Measurements from ENCODE around the gene CCSER1. TPM values are rescaled to one million over a fixed set of nuclear protein-coding genes. Genes with fewer than 3 reads are reported as not detected.
"Not testable (repeated sequence)": the region's sequence is repeated elsewhere in the genome, so short reads cannot be mapped to it uniquely, and the experiment has no call there.

Gene CCSER1
- total RNA-seq, 1 experiment from 2014 or later, result 0.98 TPM

DNA sequence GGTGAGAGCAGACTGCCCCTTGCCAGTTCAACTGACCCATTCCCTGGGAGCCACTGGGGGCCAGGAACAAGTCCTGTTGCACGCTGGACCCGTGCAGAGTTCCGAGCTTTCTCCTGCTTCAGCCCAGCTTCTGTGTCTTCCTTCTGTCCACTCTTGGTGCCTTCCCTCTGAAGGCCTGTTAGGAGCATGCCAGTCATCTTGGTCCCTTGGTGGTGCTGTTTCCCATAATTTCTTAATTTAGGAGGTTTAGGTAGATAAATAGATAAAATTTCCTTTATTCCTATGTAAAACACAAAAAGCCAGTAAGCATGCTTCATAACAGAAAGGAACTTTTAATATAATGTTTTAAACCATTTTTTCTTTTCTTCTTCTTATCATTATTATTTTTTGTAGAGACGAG, 672.7 kb downstream of the CCSER1 start:
- no peak for DNase-seq (ENCODE audit: low read depth)
- in situ Hi-C loops (cut with HindIII; ENCODE audit: low pct_unique_long_range_greater_than_20kb, low sequenced_read_pairs), result no loop called here

DNA sequence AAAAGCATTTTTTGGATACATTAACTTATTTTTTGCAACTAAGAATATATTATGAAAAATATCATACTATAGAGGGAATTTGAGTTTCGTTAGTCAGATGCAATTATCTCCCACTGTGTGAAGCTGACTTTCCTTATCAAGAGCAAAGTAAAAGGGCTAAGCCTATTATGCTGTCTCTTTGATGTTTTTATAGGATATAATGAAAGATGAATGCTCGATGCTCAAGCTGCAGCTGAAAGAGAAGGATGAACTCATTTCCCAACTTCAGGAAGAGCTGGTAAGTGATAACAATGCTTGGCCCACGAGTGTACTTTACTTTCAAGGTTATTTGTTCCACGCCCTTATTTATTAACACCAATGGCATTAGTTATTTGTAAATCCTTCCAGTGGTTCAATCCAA, 688.4 kb downstream of the CCSER1 start:
- no peak for DNase-seq (ENCODE audit: low read depth)
- in situ Hi-C loops (cut with HindIII; ENCODE audit: low pct_unique_long_range_greater_than_20kb, low sequenced_read_pairs), result no loop called here

GRCh38 chr4:90816754-90817153, 689.6 kb downstream of the CCSER1 start:
- in situ Hi-C loops (cut with HindIII; ENCODE audit: low pct_unique_long_range_greater_than_20kb, low sequenced_read_pairs), result no loop called here
- DNase-seq (ENCODE audit: low read depth), result no peak

GRCh38 chr4:90824266-90825150, 697.3 kb downstream of the CCSER1 start:
- no peak for DNase-seq (ENCODE audit: low read depth)
- in situ Hi-C loops (cut with HindIII; ENCODE audit: low pct_unique_long_range_greater_than_20kb, low sequenced_read_pairs), result no loop called here

- DNase-seq (ENCODE audit: low read depth), result no peak
- in situ Hi-C loops (cut with HindIII; ENCODE audit: low pct_unique_long_range_greater_than_20kb, low sequenced_read_pairs), result no loop called here
Measured at GRCh38 chr4:90825849-90826248, 698.7 kb downstream of the CCSER1 start.

DNA sequence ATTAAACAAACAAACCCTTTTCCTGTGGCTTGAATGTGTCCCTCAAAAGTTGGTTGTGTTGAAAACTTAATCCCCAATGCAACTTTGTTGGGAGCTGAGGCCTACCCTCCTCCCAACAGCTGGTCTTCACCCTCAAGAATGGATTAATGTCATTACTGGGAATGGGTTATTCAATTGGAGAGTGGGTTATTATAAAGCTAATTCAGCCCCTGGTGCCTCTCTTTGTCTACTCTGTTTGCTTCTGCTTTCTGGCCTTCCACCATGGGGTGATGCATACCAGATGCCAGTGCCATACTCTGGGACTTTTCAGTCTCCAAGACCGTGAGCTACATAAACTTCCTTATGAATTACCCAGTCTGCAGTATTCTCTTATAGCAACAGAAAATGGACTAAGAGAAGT, 706.5 kb downstream of the CCSER1 start:
- in situ Hi-C loops (cut with HindIII; ENCODE audit: low pct_unique_long_range_greater_than_20kb, low sequenced_read_pairs), result no loop called here
- DNase-seq (ENCODE audit: low read depth), result no peak

- in situ Hi-C loops (cut with HindIII; ENCODE audit: low pct_unique_long_range_greater_than_20kb, low sequenced_read_pairs), result no loop called here
- no peak for DNase-seq (ENCODE audit: low read depth)
Measured at GRCh38 chr4:90837241-90837640, 710.0 kb downstream of the CCSER1 start.

GRCh38 chr4:90838859-90839258, 711.7 kb downstream of the CCSER1 start:
- in situ Hi-C loops (cut with HindIII; ENCODE audit: low pct_unique_long_range_greater_than_20kb, low sequenced_read_pairs); DNase-seq (ENCODE audit: low read depth): not testable (repeated sequence)

DNA sequence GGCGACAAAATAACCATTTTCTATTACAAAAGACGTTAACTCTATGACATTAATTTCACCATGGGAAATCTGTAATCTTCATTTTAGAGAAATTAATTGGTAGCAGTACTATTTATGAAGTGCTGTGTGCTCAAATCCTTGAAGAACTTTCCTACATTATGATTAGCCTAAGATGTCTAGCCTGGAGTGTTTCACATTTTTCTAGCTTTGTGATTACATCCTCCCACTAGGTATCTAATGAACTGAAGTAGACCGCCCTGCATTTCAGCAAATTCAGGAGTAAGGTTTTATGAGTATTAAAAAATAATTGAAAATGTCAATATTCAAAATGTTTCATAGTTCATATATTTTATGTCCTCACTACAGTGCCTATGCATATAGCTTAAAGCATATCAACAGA, 713.1 kb downstream of the CCSER1 start:
- no peak for DNase-seq (ENCODE audit: low read depth)
- in situ Hi-C loops (cut with HindIII; ENCODE audit: low pct_unique_long_range_greater_than_20kb, low sequenced_read_pairs), result no loop called here

- DNase-seq (ENCODE audit: low read depth), result no peak
- in situ Hi-C loops (cut with HindIII; ENCODE audit: low pct_unique_long_range_greater_than_20kb, low sequenced_read_pairs), result no loop called here
Measured at GRCh38 chr4:90840828-90841227, 713.6 kb downstream of the CCSER1 start.

DNA sequence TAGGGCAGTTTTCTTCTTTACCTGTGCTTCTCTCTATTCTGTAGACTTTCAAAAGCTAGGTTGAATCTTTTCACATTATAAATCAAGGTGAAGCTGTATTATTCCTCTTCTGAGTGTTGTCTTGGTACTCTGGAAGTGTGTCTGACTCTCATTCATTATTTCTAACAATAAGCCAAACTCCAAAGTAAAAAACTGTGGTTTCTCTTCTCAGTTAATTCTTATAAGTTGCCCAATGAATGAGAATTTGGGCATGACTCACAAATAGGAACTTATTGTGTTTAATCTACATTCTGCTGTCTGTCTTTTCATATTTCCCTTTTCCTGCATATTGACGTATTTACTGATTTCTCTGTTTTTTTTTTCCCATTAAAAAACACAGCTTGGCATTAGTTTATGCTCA, 714.5 kb downstream of the CCSER1 start:
- in situ Hi-C loops (cut with HindIII; ENCODE audit: low pct_unique_long_range_greater_than_20kb, low sequenced_read_pairs), result no loop called here
- no peak for DNase-seq (ENCODE audit: low read depth)

- peak; percentile 46 for DNase-seq (ENCODE audit: low read depth)
- in situ Hi-C loops (cut with HindIII; ENCODE audit: low pct_unique_long_range_greater_than_20kb, low sequenced_read_pairs), result no loop called here
Measured at GRCh38 chr4:90842960-90843359, 715.8 kb downstream of the CCSER1 start.

DNA sequence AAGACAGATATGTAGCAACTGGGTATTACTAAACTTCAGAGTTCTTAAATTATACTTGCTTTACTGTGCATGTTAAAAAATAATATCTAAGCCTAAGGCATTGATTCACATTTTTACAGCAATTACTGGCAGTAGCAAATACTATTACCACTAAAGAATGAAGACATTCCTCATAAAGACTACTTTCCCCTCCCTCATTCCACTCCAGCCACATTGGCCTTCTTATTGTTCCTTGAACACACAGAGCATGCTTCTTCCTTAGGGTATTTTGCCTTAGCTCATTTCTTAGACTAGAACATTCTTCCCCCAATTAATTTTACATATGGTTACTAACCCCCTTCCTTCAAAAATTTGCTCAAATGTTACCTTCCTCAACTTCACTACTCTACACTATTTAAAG, 717.0 kb downstream of the CCSER1 start:
- DNase-seq (ENCODE audit: low read depth), result no peak
- in situ Hi-C loops (cut with HindIII; ENCODE audit: low pct_unique_long_range_greater_than_20kb, low sequenced_read_pairs), result no loop called here

GRCh38 chr4:90845777-90846176, 718.6 kb downstream of the CCSER1 start:
- peak; percentile 14 for DNase-seq (ENCODE audit: low read depth)
- in situ Hi-C loops (cut with HindIII; ENCODE audit: low pct_unique_long_range_greater_than_20kb, low sequenced_read_pairs), result no loop called here

GRCh38 chr4:90852237-90852636, 725.0 kb downstream of the CCSER1 start:
- in situ Hi-C loops (cut with HindIII; ENCODE audit: low pct_unique_long_range_greater_than_20kb, low sequenced_read_pairs), result no loop called here
- DNase-seq (ENCODE audit: low read depth), result no peak

GRCh38 chr4:90855111-90855510, 727.9 kb downstream of the CCSER1 start:
- no peak for DNase-seq (ENCODE audit: low read depth)
- in situ Hi-C loops (cut with HindIII; ENCODE audit: low pct_unique_long_range_greater_than_20kb, low sequenced_read_pairs), result no loop called here

DNA sequence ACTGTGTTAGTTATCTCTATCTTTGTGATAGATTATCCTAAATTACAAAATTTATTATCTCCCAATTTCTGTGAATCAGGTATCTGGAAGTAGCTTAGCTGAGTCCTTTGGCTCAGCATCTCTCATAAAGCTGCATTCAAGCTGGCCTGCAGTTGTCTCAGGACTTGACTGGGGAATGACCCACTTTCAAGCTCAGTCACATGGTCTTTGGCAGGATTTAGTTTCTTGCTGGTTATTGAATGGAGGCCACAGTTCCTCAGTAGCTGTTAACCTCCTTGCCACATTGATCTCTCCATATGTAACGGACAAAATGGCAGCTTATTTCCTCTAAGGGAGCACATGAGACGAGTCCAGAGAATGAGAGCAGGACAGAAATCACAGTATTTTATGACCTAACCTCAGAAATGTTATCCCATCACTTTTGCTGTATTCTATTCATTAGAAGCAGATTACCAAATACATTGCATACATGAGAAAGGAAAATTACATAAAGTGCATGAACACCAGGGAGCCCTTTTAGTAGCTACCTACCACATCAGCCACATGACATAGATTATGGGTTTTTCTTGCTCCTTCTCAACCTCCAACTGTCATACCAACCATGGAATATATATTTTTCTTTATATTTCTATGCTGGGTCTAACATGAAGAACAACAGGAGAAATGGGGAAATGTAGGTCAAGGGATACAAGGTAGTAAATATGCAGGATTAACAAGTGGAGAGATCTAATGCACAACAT, 730.1 kb downstream of the CCSER1 start:
- no peak for DNase-seq (ENCODE audit: low read depth)
- in situ Hi-C loops (cut with HindIII; ENCODE audit: low pct_unique_long_range_greater_than_20kb, low sequenced_read_pairs), result no loop called here

DNA sequence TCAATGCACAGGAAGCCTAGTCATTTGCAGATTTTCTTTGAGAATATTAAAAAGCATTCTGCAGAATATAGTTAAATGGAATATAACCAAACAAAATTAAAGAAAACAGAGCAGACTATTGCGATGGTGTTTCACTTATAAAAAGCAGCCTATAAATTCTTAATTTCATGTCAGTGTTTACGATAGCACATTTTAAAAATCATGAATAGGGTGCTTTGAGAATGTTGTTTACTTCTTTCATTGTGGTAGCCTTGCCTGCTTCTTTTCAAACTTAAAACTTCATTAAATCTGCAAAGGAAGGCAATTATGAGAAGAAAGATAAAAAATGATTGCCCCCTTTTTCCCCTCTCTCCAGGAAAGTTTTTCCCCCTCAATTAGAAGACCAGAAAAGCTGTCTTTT, 748.6 kb downstream of the CCSER1 start:
- in situ Hi-C loops (cut with HindIII; ENCODE audit: low pct_unique_long_range_greater_than_20kb, low sequenced_read_pairs), result no loop called here
- no peak for DNase-seq (ENCODE audit: low read depth)

GRCh38 chr4:90876296-90876695, 749.1 kb downstream of the CCSER1 start:
- no peak for DNase-seq (ENCODE audit: low read depth)
- in situ Hi-C loops (cut with HindIII; ENCODE audit: low pct_unique_long_range_greater_than_20kb, low sequenced_read_pairs), result no loop called here

GRCh38 chr4:90883519-90883918, 756.3 kb downstream of the CCSER1 start:
- in situ Hi-C loops (cut with HindIII; ENCODE audit: low pct_unique_long_range_greater_than_20kb, low sequenced_read_pairs), result no loop called here
- no peak for DNase-seq (ENCODE audit: low read depth)

All from Caki2 (cell line).